Astrocyte (in vitro differentiated cells and primary cell): ENCODE data around the gene IL9. TPM values are rescaled to one million over a fixed set of nuclear protein-coding genes. Genes with fewer than 3 reads are reported as not detected.

Source experiments
- DNase-seq: peaks from one replicate; pipeline ENCODE4 v3.0.0-alpha.2; 2010; ENCODE audit warnings: low read depth
- FAIRE-seq: peaks from 2 replicates; lab custom pipeline; 2011; peaks lifted over from hg19 to GRCh38; lab: Jason Lieb, UNC
- H2AFZ ChIP-seq: 2 replicates; pipeline ENCODE4 v1.6.0; 2012; ENCODE audit warnings: low read depth, low read length, inconsistent platforms
- H3K27ac ChIP-seq: 2 replicates; pipeline ENCODE4 v1.5.1; 2011; ENCODE audit warnings: low read depth, low read length, inconsistent platforms
- H3K27me3 ChIP-seq: 2 replicates; pipeline ENCODE4 v1.6.0; 2011; ENCODE audit warnings: low read length, inconsistent platforms; ENCODE audit not compliant: insufficient read depth
- H3K36me3 ChIP-seq: 2 replicates; pipeline ENCODE4 v1.5.1; 2011; ENCODE audit warnings: low read length, inconsistent platforms; ENCODE audit not compliant: insufficient read depth
- H3K4me1 ChIP-seq: 2 replicates; pipeline ENCODE4 v1.5.1; 2011; ENCODE audit warnings: low read length, inconsistent platforms; ENCODE audit not compliant: insufficient read depth
- H3K4me2 ChIP-seq: 2 replicates; pipeline ENCODE4 v1.6.0; 2012; ENCODE audit warnings: low read length, inconsistent platforms
- H3K4me3 ChIP-seq: 2 replicates; pipeline ENCODE4 v1.5.1; 2011; ENCODE audit warnings: low read depth, mild to moderate bottlenecking, low read length, inconsistent platforms; ENCODE audit not compliant: insufficient read depth
- H3K79me2 ChIP-seq: 2 replicates; pipeline ENCODE4 v1.6.0; 2012; ENCODE audit warnings: mild to moderate bottlenecking, low read length, inconsistent platforms; ENCODE audit not compliant: insufficient read depth
- H3K9ac ChIP-seq: 2 replicates; pipeline ENCODE4 v1.6.0; 2012; ENCODE audit warnings: mild to moderate bottlenecking, low read length, inconsistent platforms
- H3K9me3 ChIP-seq: 2 replicates; pipeline ENCODE4 v1.5.1; 2012; ENCODE audit warnings: low read depth, mild to moderate bottlenecking, low read length, inconsistent platforms; ENCODE audit not compliant: insufficient read depth
- H4K20me1 ChIP-seq: 2 replicates; pipeline ENCODE4 v1.6.0; 2012; ENCODE audit warnings: low read length, inconsistent platforms; ENCODE audit not compliant: insufficient read depth
- H3K27ac Mint-ChIP-seq: one replicate; pipeline ENCODE4 v1.8.0; 2021; ENCODE audit warnings: mild to moderate bottlenecking, mixed read lengths; ENCODE audit not compliant: unreplicated experiment
- H3K27me3 Mint-ChIP-seq: one replicate; pipeline ENCODE4 v1.8.0; 2021; ENCODE audit warnings: low read depth, mixed read lengths; ENCODE audit not compliant: unreplicated experiment
- H3K36me3 Mint-ChIP-seq: one replicate; pipeline ENCODE4 v1.8.0; 2021; ENCODE audit warnings: low read depth, mixed read lengths; ENCODE audit not compliant: unreplicated experiment
- H3K4me1 Mint-ChIP-seq: one replicate; pipeline ENCODE4 v1.8.0; 2021; ENCODE audit warnings: low read depth, mixed read lengths; ENCODE audit not compliant: unreplicated experiment
- H3K4me3 Mint-ChIP-seq: one replicate; pipeline ENCODE4 v1.8.0; 2021; ENCODE audit warnings: mild to moderate bottlenecking, moderate library complexity, mixed read lengths; ENCODE audit not compliant: unreplicated experiment
- H3K9me3 Mint-ChIP-seq: one replicate; pipeline ENCODE4 v1.8.0; 2021; ENCODE audit warnings: mild to moderate bottlenecking, mixed read lengths; ENCODE audit not compliant: unreplicated experiment
- EZH2 ChIP-seq: IDR thresholded peaks from 2 replicates; pipeline ENCODE4 v1.6.1; 2012; ENCODE audit warnings: mild to moderate bottlenecking, low read length, inconsistent platforms; ENCODE audit not compliant: insufficient read depth
- total RNA-seq: library from RNA; stranded (reverse); gene quantifications from 2 replicates; pipeline ENCODE4 v1.2.1, GENCODE V29; 2021
- TF ChIP-seq, protein P1 (sequence below): IDR thresholded peaks from 2 replicates; pipeline ENCODE4 v1.5.1; 2011; ENCODE audit warnings: low read depth, mild to moderate bottlenecking, inconsistent platforms, low read length, moderate library complexity; ENCODE audit not compliant: insufficient read depth

Gene IL9
- total RNA-seq, 1 donor from 2014 or later: not detected

DNA sequence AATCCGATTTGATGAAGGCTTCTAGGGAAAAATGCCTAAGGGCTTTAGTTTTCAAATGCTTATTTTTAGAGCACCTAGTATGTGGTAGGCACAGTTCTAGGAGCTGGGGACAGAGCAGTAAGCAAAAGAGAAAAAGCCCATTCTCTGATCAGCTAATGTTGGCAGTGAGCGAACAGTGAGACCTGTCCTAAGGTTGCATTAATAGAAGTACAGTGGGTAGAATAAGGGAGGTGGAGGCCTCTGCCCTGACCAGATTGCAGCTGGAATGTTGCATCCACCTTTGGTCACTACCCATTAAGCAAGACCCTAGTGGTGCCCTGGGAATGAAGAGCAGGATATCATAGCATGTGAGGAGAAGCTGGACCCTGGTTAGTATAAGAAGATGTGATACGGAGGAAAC, 20.1 kb downstream of the IL9 start:
- no peaks in the 10 kb centered on the region for H4K20me1 ChIP-seq
- no peak overlapping the region for H3K4me3 ChIP-seq
- Mint-ChIP-seq H3K27me3 (peaks cover 49% of the 10 kb centered on the region), H3K4me1 (peaks cover 12% of the 10 kb centered on the region), H3K4me3 (no peak overlapping the region), H3K9me3 (peaks cover 2% of the 10 kb centered on the region), H3K27ac (no peak overlapping the region), H3K36me3 (no peaks in the 10 kb centered on the region)
- H3K9ac ChIP-seq: no peak overlapping the region
- TF ChIP-seq EZH2: no peak
- no peaks in the 10 kb centered on the region for H3K79me2 ChIP-seq
- no peaks in the 10 kb centered on the region for H3K36me3 ChIP-seq
- DNase-seq (no peak), FAIRE-seq (no peak)
- peaks cover 18% of the 10 kb centered on the region for H3K27me3 ChIP-seq
- H2AFZ ChIP-seq: no peak overlapping the region
- no peaks in the 10 kb centered on the region for H3K4me1 ChIP-seq
- H3K9me3 ChIP-seq: no peaks in the 10 kb centered on the region
- H3K4me2 ChIP-seq: no peak overlapping the region
- no peak overlapping the region for H3K27ac ChIP-seq

DNA sequence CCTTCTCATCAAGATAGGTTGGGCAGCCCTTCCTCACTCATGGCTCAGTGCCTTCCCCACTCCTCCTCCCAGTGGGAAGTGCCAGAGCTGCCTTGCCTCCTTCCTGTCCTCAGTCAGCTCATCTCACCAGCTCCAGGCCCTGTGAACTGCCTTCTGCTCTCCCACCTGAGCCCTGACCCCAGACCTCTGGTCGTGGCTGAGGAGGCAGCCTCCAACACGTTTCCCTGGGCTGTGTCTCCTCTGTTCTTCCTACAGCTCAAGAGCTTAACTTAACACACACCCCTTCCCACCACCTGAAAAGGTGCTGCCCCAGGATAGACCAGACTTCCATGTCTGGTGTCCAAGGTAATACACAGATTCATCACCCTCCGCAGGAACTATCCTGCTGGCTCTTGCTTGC, 21.2 kb downstream of the IL9 start:
- no peaks in the 10 kb centered on the region for H3K36me3 ChIP-seq
- Mint-ChIP-seq H3K9me3 (peaks cover 2% of the 10 kb centered on the region), H3K27ac (no peak overlapping the region), H3K4me1 (peaks cover 11% of the 10 kb centered on the region), H3K36me3 (no peaks in the 10 kb centered on the region), H3K27me3 (peaks cover 49% of the 10 kb centered on the region), H3K4me3 (no peak overlapping the region)
- no peak overlapping the region for H3K27ac ChIP-seq
- H2AFZ ChIP-seq: no peak overlapping the region
- H3K4me2 ChIP-seq: no peak overlapping the region
- no peak overlapping the region for H3K4me3 ChIP-seq
- no peak overlapping the region for H3K9ac ChIP-seq
- TF ChIP-seq EZH2: no peak
- TF ChIP-seq, protein P1, sequence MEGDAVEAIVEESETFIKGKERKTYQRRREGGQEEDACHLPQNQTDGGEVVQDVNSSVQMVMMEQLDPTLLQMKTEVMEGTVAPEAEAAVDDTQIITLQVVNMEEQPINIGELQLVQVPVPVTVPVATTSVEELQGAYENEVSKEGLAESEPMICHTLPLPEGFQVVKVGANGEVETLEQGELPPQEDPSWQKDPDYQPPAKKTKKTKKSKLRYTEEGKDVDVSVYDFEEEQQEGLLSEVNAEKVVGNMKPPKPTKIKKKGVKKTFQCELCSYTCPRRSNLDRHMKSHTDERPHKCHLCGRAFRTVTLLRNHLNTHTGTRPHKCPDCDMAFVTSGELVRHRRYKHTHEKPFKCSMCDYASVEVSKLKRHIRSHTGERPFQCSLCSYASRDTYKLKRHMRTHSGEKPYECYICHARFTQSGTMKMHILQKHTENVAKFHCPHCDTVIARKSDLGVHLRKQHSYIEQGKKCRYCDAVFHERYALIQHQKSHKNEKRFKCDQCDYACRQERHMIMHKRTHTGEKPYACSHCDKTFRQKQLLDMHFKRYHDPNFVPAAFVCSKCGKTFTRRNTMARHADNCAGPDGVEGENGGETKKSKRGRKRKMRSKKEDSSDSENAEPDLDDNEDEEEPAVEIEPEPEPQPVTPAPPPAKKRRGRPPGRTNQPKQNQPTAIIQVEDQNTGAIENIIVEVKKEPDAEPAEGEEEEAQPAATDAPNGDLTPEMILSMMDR: no peak
- no peaks in the 10 kb centered on the region for H3K9me3 ChIP-seq
- DNase-seq: no peak
- no peaks in the 10 kb centered on the region for H3K79me2 ChIP-seq
- no peak for FAIRE-seq
- no peaks in the 10 kb centered on the region for H3K4me1 ChIP-seq
- no peaks in the 10 kb centered on the region for H4K20me1 ChIP-seq
- peaks cover 25% of the 10 kb centered on the region for H3K27me3 ChIP-seq

- Histone ChIP-seq H3K4me3 (no peak overlapping the region), H3K36me3 (no peaks in the 10 kb centered on the region), H3K27ac (no peak overlapping the region), H3K9ac (no peak overlapping the region), H3K9me3 (no peaks in the 10 kb centered on the region), H3K4me2 (no peak overlapping the region), H2AFZ (no peak overlapping the region), H3K27me3 (peaks cover 26% of the 10 kb centered on the region), H3K79me2 (no peaks in the 10 kb centered on the region), H4K20me1 (no peaks in the 10 kb centered on the region), H3K4me1 (no peaks in the 10 kb centered on the region)
- DNase-seq (no peak), FAIRE-seq (no peak)
- Mint-ChIP-seq H3K9me3 (peaks cover 2% of the 10 kb centered on the region), H3K4me1 (peaks cover 11% of the 10 kb centered on the region), H3K36me3 (no peaks in the 10 kb centered on the region), H3K27me3 (peaks cover 48% of the 10 kb centered on the region), H3K4me3 (no peak overlapping the region), H3K27ac (no peak overlapping the region)
- TF ChIP-seq, protein P1: no peak
Measured at GRCh38 chr5:135873831-135874230, 21.8 kb downstream of the IL9 start.
